K562 (cell line): Measurements from ENCODE around the gene TPPP. TPM values are rescaled to one million over a fixed set of nuclear protein-coding genes. Genes with fewer than 3 reads are reported as not detected.

Experiments used
- ATAC-seq: fragments of 200-7000 bp; cut with Tn5 transposase; 3 replicates; pipeline ENCODE4 v1.9.1; 2020; ENCODE audit warnings: moderate library complexity
- BruUV-seq: library from RNA; stranded (reverse); fragments of 400-500 nt; replicated peaks from 2 replicates; lab custom pipeline; 2021; lab: Mats Ljungman, UMichigan
- CTCF ChIA-PET: fragments of 300-600 bp; formaldehyde crosslinking; extraction: SDS; loops from one replicate; lab custom pipeline; 2021; ENCODE audit warnings: low intra/inter-chr PET ratio; lab: Yijun Ruan, JAX
- POLR2A ChIA-PET: fragments of 300-600, 350-650 bp; sonication (Branson Sonifier 250); formaldehyde crosslinking; extraction: SDS; loops from one replicate; lab custom pipeline; 2021; ENCODE audit warnings: antibody characterized with exemption, inconsistent platforms; lab: Yijun Ruan, JAX
- DNase-seq, 4 experiments: peaks; one replicate each; pipeline versions ENCODE4 v3.0.0 to v3.0.0-alpha.2; 2011 to 2018; ENCODE audit warnings: low spot score in 3 of 4, mixed read lengths in 3 of 4; ENCODE audit errors: extremely low read depth in 1 of 4
- FAIRE-seq: peaks from 2 replicates; lab custom pipeline; 2011; peaks lifted over from hg19 to GRCh38; lab: Jason Lieb, UNC
- H2AFZ ChIP-seq: 2 replicates; pipeline ENCODE4 v1.6.0; 2011; ENCODE audit warnings: low read depth, low read length, control low read depth, inconsistent platforms
- H3K27ac ChIP-seq: fragments of 200-600 bp; 3 replicates; pipeline ENCODE4 v1.8.0; 2011; ENCODE audit warnings: low read depth, mild to moderate bottlenecking, control low read depth, inconsistent platforms, low read length, moderate library complexity, mixed read lengths; ENCODE audit errors: extremely low read depth
- H3K27me3 ChIP-seq, 2 experiments: fragments of 300-600 bp in 1 of 2; 2 replicates in 1 of 2; 3 replicates in 1 of 2; pipeline versions ENCODE4 v1.6.0 to v1.8.0; 2011; ENCODE audit warnings: inconsistent platforms in 2 of 2, low read length in 2 of 2, mild to moderate bottlenecking in 1 of 2, mixed read lengths in 1 of 2, moderate library complexity in 1 of 2; ENCODE audit not compliant: control insufficient read depth in 2 of 2, insufficient read depth in 2 of 2
- H3K36me3 ChIP-seq: fragments of 300-600 bp; 3 replicates; pipeline ENCODE4 v1.8.0; 2011; ENCODE audit warnings: mild to moderate bottlenecking, low read length, inconsistent platforms; ENCODE audit not compliant: control insufficient read depth, insufficient read depth
- H3K4me1 ChIP-seq, 2 experiments: fragments of 200-600 bp in 1 of 2; replicated peaks in 1 of 2; 2 replicates in 1 of 2; 3 replicates in 1 of 2; pipeline versions ENCODE4 v1.5.1 to v1.8.0; 2011; ENCODE audit warnings: inconsistent platforms in 2 of 2, low read length in 2 of 2, mild to moderate bottlenecking in 1 of 2, mixed read lengths in 1 of 2, moderate library complexity in 1 of 2; ENCODE audit not compliant: control insufficient read depth in 2 of 2, insufficient read depth in 2 of 2
- H3K4me2 ChIP-seq: 2 replicates; pipeline ENCODE4 v1.6.1; 2011; ENCODE audit warnings: low read length, control low read depth, inconsistent platforms, mixed read lengths; ENCODE audit not compliant: insufficient read depth
- H3K4me3 ChIP-seq: fragments of 200-600 bp; sonication (generic), shearing (Covaris generic); 2 replicates; pipeline ENCODE4 v1.5.1; 2016; ENCODE audit warnings: control low read depth, inconsistent platforms
- H3K79me2 ChIP-seq: fragments of 200-600 bp; 3 replicates; pipeline ENCODE4 v1.8.0; 2011; ENCODE audit warnings: low read length, inconsistent platforms; ENCODE audit not compliant: control insufficient read depth, insufficient read depth
- H3K9ac ChIP-seq, 2 experiments: 2 replicates each; pipeline versions ENCODE4 v1.6.0 to v1.6.1; 2011; ENCODE audit warnings: low read depth in 2 of 2, low read length in 2 of 2, control low read depth in 1 of 2, inconsistent platforms in 1 of 2, mild to moderate bottlenecking in 1 of 2, mixed read lengths in 1 of 2; ENCODE audit not compliant: insufficient read depth in 1 of 2
- H3K9me1 ChIP-seq: one replicate; pipeline ENCODE4 v1.6.0; 2011; ENCODE audit warnings: inconsistent platforms, mild to moderate bottlenecking, low read length, moderate library complexity; ENCODE audit not compliant: control insufficient read depth, insufficient read depth
- H3K9me3 ChIP-seq: replicated peaks from 2 replicates; pipeline ENCODE4 v1.5.1; 2011; ENCODE audit warnings: low read depth, low read length, inconsistent platforms; ENCODE audit not compliant: control insufficient read depth, insufficient read depth
- H4K20me1 ChIP-seq: replicated peaks from 2 replicates; pipeline ENCODE4 v1.6.1; 2011; ENCODE audit warnings: low read length, inconsistent platforms, mixed read lengths; ENCODE audit not compliant: control insufficient read depth, insufficient read depth
- CREBBP ChIP-seq: IDR thresholded peaks from one replicate; pipeline ENCODE4 v1.6.1; 2012; ENCODE audit warnings: low read depth, mild to moderate bottlenecking, control low read depth, inconsistent platforms, low read length
- FOXJ3 ChIP-seq: sonication (generic); formaldehyde crosslinking; IDR thresholded peaks from 2 replicates; pipeline ENCODE4 v1.4.0; 2020; ENCODE audit warnings: mild to moderate bottlenecking, missing genetic modification reagents
- HSF4 ChIP-seq: fragments of 250-450 bp; sonication (Bioruptor Pico); IDR thresholded peaks from 2 replicates; pipeline ENCODE4 v2.1.2; 2022; ENCODE audit warnings: mild to moderate bottlenecking, moderate library complexity, borderline replicate concordance
- POLR2G ChIP-seq: fragments of 200-400 bp; formaldehyde crosslinking; IDR thresholded peaks from 2 replicates; pipeline ENCODE4 v1.6.1; 2017; ENCODE audit warnings: low read depth, mild to moderate bottlenecking, antibody characterized with exemption, low read length, moderate library complexity
- RBM22 ChIP-seq: fragments of 200-400 bp; formaldehyde crosslinking; IDR thresholded peaks from 2 replicates; pipeline ENCODE4 v1.6.1; 2018; ENCODE audit warnings: low read length, low read depth; ENCODE audit not compliant: poor library complexity, severe bottlenecking
- ZNF707 ChIP-seq: fragments of 250-450 bp; sonication (Bioruptor Pico); conservative IDR thresholded peaks from 2 replicates; pipeline ENCODE4 v1.8.0; 2022; ENCODE audit warnings: inconsistent platforms, mild to moderate bottlenecking, moderate library complexity
- WGBS: fragments of 100-300 bp; shearing (Covaris generic); methylation state at CpG from one replicate; pipeline ENCODE4 v1.1.6; 2016; ENCODE audit warnings: low coverage, mixed read lengths; ENCODE audit not compliant: insufficient coverage; ENCODE audit errors: missing lambda C conversion rate; 5-methylcytosine and 5-hydroxymethylcytosine counted together
- in situ Hi-C: fragments of 300-500 bp; cut with MboI; formaldehyde crosslinking; loops from 4 replicates; pipeline ENCODE4 v1.15.0; 2018; ENCODE audit warnings: inconsistent platforms, mixed read lengths
- intact Hi-C: fragments of 100-400 bp; cut with micrococcal nuclease; formaldehyde crosslinking; loops from 2 replicates; pipeline ENCODE4 v1.14.2; 2022
- polyA plus RNA-seq, 8 experiments: library from polyadenylated mRNA; depleted of rRNA in 4 of 8; stranded (reverse) in 5 of 8; unstranded in 3 of 8; fragments of >200 nt; fragmentation: Nextera tagmentation in 2 of 8; fragmentation: Illumina TruSeq in 1 of 8; extraction: Ambion mirVana in 2 of 8; extraction: Trizol in 1 of 8; gene quantifications; 2 replicates each; pipeline versions ENCODE4 v1.2.1 to v1.2.3, GENCODE V29; 2011 to 2014; ENCODE audit warnings: inconsistent platforms in 1 of 8, missing spikeins in 1 of 8
- total RNA-seq, 7 experiments: library from RNA; depleted of rRNA in 6 of 7; stranded (reverse); fragments of >200 nt in 6 of 7; fragmentation: Illumina TruSeq in 2 of 7; extraction: Trizol in 2 of 7; gene quantifications; 2 replicates each; pipeline versions ENCODE4 v1.2.1 to v1.2.3, GENCODE V29; 2011 to 2021; ENCODE audit warnings: low replicate concordance in 1 of 7
- TF ChIP-seq, protein P1 (sequence below): fragments of 250-450 bp; sonication (Bioruptor Pico); IDR thresholded peaks from 2 replicates; pipeline ENCODE4 v1.5.0; 2021

Gene TPPP
- total and polyA plus RNA-seq, 9 of the 15 experiments (the other 6 are each of a cell fraction or from before 2014, with no cell fraction given): 0.01 to 0.07 (median 0.03) TPM; not detected in 6

GRCh38 chr5:675871-676698 is 17.1 kb downstream of the TPPP start (continued):
- TF ChIP-seq, protein P1, sequence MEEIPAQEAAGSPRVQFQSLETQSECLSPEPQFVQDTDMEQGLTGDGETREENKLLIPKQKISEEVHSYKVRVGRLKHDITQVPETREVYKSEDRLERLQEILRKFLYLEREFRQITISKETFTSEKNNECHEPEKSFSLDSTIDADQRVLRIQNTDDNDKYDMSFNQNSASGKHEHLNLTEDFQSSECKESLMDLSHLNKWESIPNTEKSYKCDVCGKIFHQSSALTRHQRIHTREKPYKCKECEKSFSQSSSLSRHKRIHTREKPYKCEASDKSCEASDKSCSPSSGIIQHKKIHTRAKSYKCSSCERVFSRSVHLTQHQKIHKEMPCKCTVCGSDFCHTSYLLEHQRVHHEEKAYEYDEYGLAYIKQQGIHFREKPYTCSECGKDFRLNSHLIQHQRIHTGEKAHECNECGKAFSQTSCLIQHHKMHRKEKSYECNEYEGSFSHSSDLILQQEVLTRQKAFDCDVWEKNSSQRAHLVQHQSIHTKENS: no peak
- TF ChIP-seq CREBBP (no peak), POLR2G (peak; percentile 47), HSF4 (CRISPR knock-in tag) (no peak), ZNF707 (CRISPR knock-in tag) (no peak)
- TF ChIP-seq, all 486 proteins: peak for 5

GRCh38 chr5:675111-675870 is 17.9 kb downstream of the TPPP start:
- ChIA-PET POLR2A (no interaction called here), CTCF (no interaction called here)
- Histone ChIP-seq H3K27me3 (no peaks in the 10 kb centered on the region), H2AFZ (no peak overlapping the region), H3K36me3 (no peaks in the 10 kb centered on the region), H3K9ac (no peak overlapping the region), H3K79me2 (no peaks in the 10 kb centered on the region), H3K9me3 (no peaks in the 10 kb centered on the region), H3K4me2 (no peak overlapping the region), H3K4me1 (peaks cover 4 to 60% of the 10 kb centered on the region in 2 experiments; a peak in 4 of 5 replicates), H4K20me1 (peaks cover 30% of the 10 kb centered on the region), H3K9me1 (no peaks in the 10 kb centered on the region), H3K27ac (no peak overlapping the region), H3K4me3 (no peak overlapping the region)
- DNase-seq (no peak), ATAC-seq (no peak), FAIRE-seq (no peak)
- no TSS peak for BruUV-seq
- TF ChIP-seq RBM22: peak; percentile 18
- TF ChIP-seq POLR2G: peak; percentile 75
- no peak for TF ChIP-seq FOXJ3 (CRISPR knock-in tag)
- 28% methylated on average over 12 of the region's 20 CpGs for WGBS
- intact Hi-C loops: loop anchor here (10.0 kb wide), 1 partner anchor 180 kb away; the partner anchor contains the start of gene ZDHHC11
- in situ Hi-C loops: loop anchor here (5.0 kb wide), 2 partner anchors 97 to 232 kb away; no protein-coding TSS in a partner anchor
